Astrocyte (in vitro differentiated cells and primary cell): Measurements from ENCODE around the gene VSTM1. TPM values are rescaled to one million over a fixed set of nuclear protein-coding genes. Genes with fewer than 3 reads are reported as not detected.
A peak's percentile ranks its signal among the peaks of the same experiment; 100 is the strongest.

Source experiments
- DNase-seq: peaks from one replicate; pipeline ENCODE4 v3.0.0-alpha.2; 2010; ENCODE audit warnings: low read depth
- FAIRE-seq: peaks from 2 replicates; lab custom pipeline; 2011; peaks lifted over from hg19 to GRCh38; lab: Jason Lieb, UNC
- H2AFZ ChIP-seq: 2 replicates; pipeline ENCODE4 v1.6.0; 2012; ENCODE audit warnings: low read depth, low read length, inconsistent platforms
- H3K27ac ChIP-seq: 2 replicates; pipeline ENCODE4 v1.5.1; 2011; ENCODE audit warnings: low read depth, low read length, inconsistent platforms
- H3K27me3 ChIP-seq: 2 replicates; pipeline ENCODE4 v1.6.0; 2011; ENCODE audit warnings: low read length, inconsistent platforms; ENCODE audit not compliant: insufficient read depth
- H3K36me3 ChIP-seq: 2 replicates; pipeline ENCODE4 v1.5.1; 2011; ENCODE audit warnings: low read length, inconsistent platforms; ENCODE audit not compliant: insufficient read depth
- H3K4me1 ChIP-seq: 2 replicates; pipeline ENCODE4 v1.5.1; 2011; ENCODE audit warnings: low read length, inconsistent platforms; ENCODE audit not compliant: insufficient read depth
- H3K4me2 ChIP-seq: 2 replicates; pipeline ENCODE4 v1.6.0; 2012; ENCODE audit warnings: low read length, inconsistent platforms
- H3K4me3 ChIP-seq: 2 replicates; pipeline ENCODE4 v1.5.1; 2011; ENCODE audit warnings: low read depth, mild to moderate bottlenecking, low read length, inconsistent platforms; ENCODE audit not compliant: insufficient read depth
- H3K79me2 ChIP-seq: 2 replicates; pipeline ENCODE4 v1.6.0; 2012; ENCODE audit warnings: mild to moderate bottlenecking, low read length, inconsistent platforms; ENCODE audit not compliant: insufficient read depth
- H3K9ac ChIP-seq: 2 replicates; pipeline ENCODE4 v1.6.0; 2012; ENCODE audit warnings: mild to moderate bottlenecking, low read length, inconsistent platforms
- H3K9me3 ChIP-seq: 2 replicates; pipeline ENCODE4 v1.5.1; 2012; ENCODE audit warnings: low read depth, mild to moderate bottlenecking, low read length, inconsistent platforms; ENCODE audit not compliant: insufficient read depth
- H4K20me1 ChIP-seq: 2 replicates; pipeline ENCODE4 v1.6.0; 2012; ENCODE audit warnings: low read length, inconsistent platforms; ENCODE audit not compliant: insufficient read depth
- H3K27ac Mint-ChIP-seq: one replicate; pipeline ENCODE4 v1.8.0; 2021; ENCODE audit warnings: mild to moderate bottlenecking, mixed read lengths; ENCODE audit not compliant: unreplicated experiment
- H3K27me3 Mint-ChIP-seq: one replicate; pipeline ENCODE4 v1.8.0; 2021; ENCODE audit warnings: low read depth, mixed read lengths; ENCODE audit not compliant: unreplicated experiment
- H3K36me3 Mint-ChIP-seq: one replicate; pipeline ENCODE4 v1.8.0; 2021; ENCODE audit warnings: low read depth, mixed read lengths; ENCODE audit not compliant: unreplicated experiment
- H3K4me1 Mint-ChIP-seq: one replicate; pipeline ENCODE4 v1.8.0; 2021; ENCODE audit warnings: low read depth, mixed read lengths; ENCODE audit not compliant: unreplicated experiment
- H3K4me3 Mint-ChIP-seq: one replicate; pipeline ENCODE4 v1.8.0; 2021; ENCODE audit warnings: mild to moderate bottlenecking, moderate library complexity, mixed read lengths; ENCODE audit not compliant: unreplicated experiment
- H3K9me3 Mint-ChIP-seq: one replicate; pipeline ENCODE4 v1.8.0; 2021; ENCODE audit warnings: mild to moderate bottlenecking, mixed read lengths; ENCODE audit not compliant: unreplicated experiment
- CTCF ChIP-seq: IDR thresholded peaks from 2 replicates; pipeline ENCODE4 v1.5.1; 2011; ENCODE audit warnings: low read depth, mild to moderate bottlenecking, inconsistent platforms, low read length, moderate library complexity; ENCODE audit not compliant: insufficient read depth
- EZH2 ChIP-seq: IDR thresholded peaks from 2 replicates; pipeline ENCODE4 v1.6.1; 2012; ENCODE audit warnings: mild to moderate bottlenecking, low read length, inconsistent platforms; ENCODE audit not compliant: insufficient read depth
- total RNA-seq: library from RNA; stranded (reverse); gene quantifications from 2 replicates; pipeline ENCODE4 v1.2.1, GENCODE V29; 2021

Gene VSTM1
- total RNA-seq, 1 donor from 2014 or later = 0.68 TPM

DNA sequence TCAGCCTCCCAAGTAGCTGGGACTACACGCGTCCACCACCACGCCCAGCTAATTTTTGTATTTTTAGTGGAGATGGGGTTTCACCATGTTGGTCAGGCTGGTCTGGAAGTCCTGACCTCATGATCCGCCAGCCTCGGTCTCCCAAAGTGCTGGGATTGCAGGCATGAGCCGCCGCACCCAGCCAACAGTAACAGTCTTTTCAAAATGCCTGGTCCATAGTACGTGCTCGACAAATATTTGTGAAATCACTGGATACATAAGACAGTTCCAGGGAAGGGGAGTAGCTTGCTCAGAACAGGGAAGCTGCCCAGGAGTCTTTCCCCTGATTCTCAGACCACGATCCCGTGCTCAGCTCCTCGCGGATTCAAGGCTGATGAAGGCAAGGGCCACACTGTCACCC is 41.8 kb downstream of the VSTM1 start:
- Mint-ChIP-seq H3K27me3 (peaks cover 10% of the 10 kb centered on the region), H3K27ac (no peak overlapping the region), H3K4me3 (no peak overlapping the region), H3K4me1 (peaks cover 10% of the 10 kb centered on the region), H3K9me3 (peaks cover 7% of the 10 kb centered on the region), H3K36me3 (no peaks in the 10 kb centered on the region)
- Histone ChIP-seq H2AFZ (no peak overlapping the region), H3K79me2 (no peaks in the 10 kb centered on the region), H3K36me3 (no peaks in the 10 kb centered on the region), H3K4me2 (no peak overlapping the region), H3K9me3 (no peaks in the 10 kb centered on the region), H3K4me1 (peaks cover 9% of the 10 kb centered on the region), H4K20me1 (no peaks in the 10 kb centered on the region), H3K27me3 (no peaks in the 10 kb centered on the region), H3K9ac (no peak overlapping the region), H3K27ac (no peak overlapping the region), H3K4me3 (no peak overlapping the region)
- no peak for DNase-seq
- no peak for FAIRE-seq
- TF ChIP-seq EZH2 = no peak
- TF ChIP-seq CTCF = no peak

- H3K4me1 ChIP-seq = peaks cover 9% of the 10 kb centered on the region
- no peak overlapping the region for H2AFZ ChIP-seq
- Mint-ChIP-seq H3K9me3 (peaks cover 7% of the 10 kb centered on the region), H3K4me1 (peaks cover 10% of the 10 kb centered on the region), H3K27ac (peak overlapping the region; percentile 78), H3K36me3 (no peaks in the 10 kb centered on the region), H3K4me3 (no peak overlapping the region), H3K27me3 (peaks cover 12% of the 10 kb centered on the region)
- H3K27ac ChIP-seq = no peak overlapping the region
- H3K27me3 ChIP-seq = no peaks in the 10 kb centered on the region
- H3K36me3 ChIP-seq = no peaks in the 10 kb centered on the region
- no peak overlapping the region for H3K9ac ChIP-seq
- H4K20me1 ChIP-seq = no peaks in the 10 kb centered on the region
- H3K4me3 ChIP-seq = no peak overlapping the region
- FAIRE-seq (no peak), DNase-seq (no peak)
- TF ChIP-seq EZH2 (no peak), CTCF (no peak)
- H3K79me2 ChIP-seq = no peaks in the 10 kb centered on the region
- no peak overlapping the region for H3K4me2 ChIP-seq
- H3K9me3 ChIP-seq = no peaks in the 10 kb centered on the region
Measured at GRCh38 chr19:54021363-54021762, 42.3 kb downstream of the VSTM1 start.

DNA sequence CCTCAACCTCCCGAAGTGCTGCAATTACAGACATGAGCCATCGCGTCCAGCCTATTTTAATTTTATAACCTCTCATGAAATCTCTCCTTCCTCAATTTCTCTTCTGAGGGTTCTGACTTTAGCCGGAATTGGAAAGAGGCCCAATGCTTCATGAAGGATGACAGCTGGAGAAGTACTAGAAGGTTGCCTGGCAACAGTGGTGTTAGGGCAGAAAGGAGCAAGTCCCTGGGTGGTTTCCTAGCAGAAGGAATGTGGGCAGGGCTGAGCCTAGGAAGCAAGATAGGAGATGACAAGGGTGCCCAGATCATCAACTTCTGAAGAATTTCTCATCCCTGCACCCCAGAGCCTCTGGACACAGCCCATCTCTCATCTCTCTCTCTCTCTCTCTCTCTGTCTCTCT is 46.4 kb downstream of the VSTM1 start:
- TF ChIP-seq EZH2 = no peak
- no peak for TF ChIP-seq CTCF
- Mint-ChIP-seq H3K9me3 (peaks cover 5% of the 10 kb centered on the region), H3K4me3 (no peak overlapping the region), H3K27me3 (peaks cover 15% of the 10 kb centered on the region), H3K4me1 (peaks cover 8% of the 10 kb centered on the region), H3K27ac (no peak overlapping the region), H3K36me3 (no peaks in the 10 kb centered on the region)
- H3K27me3 ChIP-seq = no peaks in the 10 kb centered on the region
- DNase-seq = peak; percentile 54
- peaks cover 7% of the 10 kb centered on the region for H3K4me1 ChIP-seq
- H4K20me1 ChIP-seq = no peaks in the 10 kb centered on the region
- no peak overlapping the region for H3K4me2 ChIP-seq
- H2AFZ ChIP-seq = no peak overlapping the region
- no peaks in the 10 kb centered on the region for H3K9me3 ChIP-seq
- no peaks in the 10 kb centered on the region for H3K36me3 ChIP-seq
- no peak overlapping the region for H3K4me3 ChIP-seq
- no peak overlapping the region for H3K27ac ChIP-seq
- H3K79me2 ChIP-seq = no peaks in the 10 kb centered on the region
- FAIRE-seq = no peak
- H3K9ac ChIP-seq = no peak overlapping the region
